Measurements from ENCODE around the gene ETV6. TPM values are rescaled to one million over a fixed set of nuclear protein-coding genes. Genes with fewer than 3 reads are reported as not detected.

ETV6 gene
- total RNA-seq, 4 donors from 2014 or later = 17.2 to 28.2 (median 19.3) TPM

DNA sequence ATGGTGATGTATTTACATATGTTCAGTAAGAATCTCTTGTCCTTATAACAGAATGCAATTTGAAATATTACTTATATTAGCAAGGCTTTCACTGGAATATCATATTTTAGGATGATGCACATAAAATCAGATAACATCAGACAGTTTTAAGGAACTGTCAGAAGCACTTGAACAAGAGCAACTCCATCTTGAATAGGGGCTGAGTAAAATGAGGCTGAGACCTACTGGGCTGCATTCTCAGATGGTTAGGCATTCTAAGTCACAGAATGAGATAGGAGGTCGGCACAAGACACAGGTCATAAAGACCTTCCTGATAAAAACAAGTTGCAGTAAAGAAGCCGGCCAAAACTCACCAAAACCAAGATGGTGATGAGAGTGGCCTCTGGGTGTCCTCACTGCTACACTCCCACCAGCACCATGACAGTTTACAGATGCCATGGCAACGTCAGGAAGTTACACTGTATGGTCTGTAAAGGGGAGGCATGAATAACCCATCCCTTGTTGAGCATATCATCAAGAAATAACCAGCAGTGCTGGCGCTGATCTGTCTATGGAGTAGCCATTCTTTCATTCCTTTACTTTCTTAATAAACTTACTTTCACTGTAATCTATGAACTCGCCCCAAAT, 27.6 kb upstream of the ETV6 start:
- TF ChIP-seq, protein P1, sequence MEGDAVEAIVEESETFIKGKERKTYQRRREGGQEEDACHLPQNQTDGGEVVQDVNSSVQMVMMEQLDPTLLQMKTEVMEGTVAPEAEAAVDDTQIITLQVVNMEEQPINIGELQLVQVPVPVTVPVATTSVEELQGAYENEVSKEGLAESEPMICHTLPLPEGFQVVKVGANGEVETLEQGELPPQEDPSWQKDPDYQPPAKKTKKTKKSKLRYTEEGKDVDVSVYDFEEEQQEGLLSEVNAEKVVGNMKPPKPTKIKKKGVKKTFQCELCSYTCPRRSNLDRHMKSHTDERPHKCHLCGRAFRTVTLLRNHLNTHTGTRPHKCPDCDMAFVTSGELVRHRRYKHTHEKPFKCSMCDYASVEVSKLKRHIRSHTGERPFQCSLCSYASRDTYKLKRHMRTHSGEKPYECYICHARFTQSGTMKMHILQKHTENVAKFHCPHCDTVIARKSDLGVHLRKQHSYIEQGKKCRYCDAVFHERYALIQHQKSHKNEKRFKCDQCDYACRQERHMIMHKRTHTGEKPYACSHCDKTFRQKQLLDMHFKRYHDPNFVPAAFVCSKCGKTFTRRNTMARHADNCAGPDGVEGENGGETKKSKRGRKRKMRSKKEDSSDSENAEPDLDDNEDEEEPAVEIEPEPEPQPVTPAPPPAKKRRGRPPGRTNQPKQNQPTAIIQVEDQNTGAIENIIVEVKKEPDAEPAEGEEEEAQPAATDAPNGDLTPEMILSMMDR (IDR thresholded peaks at IDR 0.05; ENCODE audit: low read depth) = no peak

DNA sequence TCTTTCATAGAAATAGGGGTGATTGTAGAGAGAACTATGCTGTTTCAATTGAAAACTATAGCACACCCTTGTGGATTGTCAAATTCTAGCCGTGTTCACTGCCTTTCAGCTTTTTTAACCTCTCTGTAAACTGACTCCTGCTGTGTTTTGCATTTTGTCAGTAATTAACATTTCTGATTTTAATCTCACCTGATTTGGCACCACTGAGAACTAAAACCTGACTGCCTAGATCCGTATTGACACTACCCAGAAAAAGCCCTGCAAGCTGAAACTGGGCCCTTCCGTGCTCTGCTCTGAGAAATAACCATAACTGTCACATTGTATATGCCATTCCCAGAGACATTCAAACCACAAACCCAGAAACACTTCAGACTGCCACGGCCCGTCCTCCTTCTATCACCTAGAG, 26.6 kb upstream of the ETV6 start:
- TF ChIP-seq, protein P1 (IDR thresholded peaks at IDR 0.05; ENCODE audit: low read depth) = no peak

DNA sequence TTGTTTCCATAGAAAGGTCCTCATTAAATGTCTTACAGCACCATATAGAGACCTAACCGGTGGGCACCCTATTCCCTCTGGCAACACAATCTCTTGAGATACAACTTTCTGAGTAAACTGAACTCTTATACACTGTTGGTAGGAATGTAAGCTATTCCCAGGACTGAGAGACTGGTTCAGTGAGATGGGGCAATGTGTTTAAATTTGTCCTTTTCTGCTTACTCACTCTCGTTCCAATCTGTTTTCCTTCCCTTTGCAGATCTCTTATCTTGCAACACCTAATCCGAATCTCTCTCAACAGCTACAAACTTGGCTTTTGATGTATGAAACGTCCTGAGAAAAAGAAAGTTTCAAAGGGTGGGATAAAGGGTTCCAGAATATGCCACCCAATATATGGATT, 26.1 kb upstream of the ETV6 start:
- TF ChIP-seq, protein P1 (IDR thresholded peaks at IDR 0.05; ENCODE audit: low read depth) = no peak

DNA sequence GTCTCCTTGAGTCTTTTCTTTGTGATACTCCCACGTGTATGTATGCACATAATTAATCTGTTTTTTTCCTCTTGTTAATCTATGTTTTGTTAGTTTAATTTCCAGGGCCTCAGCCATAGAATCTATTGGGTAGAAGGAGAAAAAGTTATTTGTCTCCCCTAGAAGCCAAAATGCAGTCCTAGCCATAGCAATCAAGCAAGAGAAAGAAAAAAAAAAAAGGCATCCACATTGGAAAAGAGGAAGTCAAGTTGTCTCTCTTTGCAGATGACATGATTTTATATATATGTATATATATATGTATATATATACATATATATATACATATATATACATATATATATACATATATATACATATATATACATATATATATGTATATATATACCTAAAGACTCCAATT, 25.4 kb upstream of the ETV6 start:
- TF ChIP-seq, protein P1 (IDR thresholded peaks at IDR 0.05; ENCODE audit: low read depth) = no peak

DNA sequence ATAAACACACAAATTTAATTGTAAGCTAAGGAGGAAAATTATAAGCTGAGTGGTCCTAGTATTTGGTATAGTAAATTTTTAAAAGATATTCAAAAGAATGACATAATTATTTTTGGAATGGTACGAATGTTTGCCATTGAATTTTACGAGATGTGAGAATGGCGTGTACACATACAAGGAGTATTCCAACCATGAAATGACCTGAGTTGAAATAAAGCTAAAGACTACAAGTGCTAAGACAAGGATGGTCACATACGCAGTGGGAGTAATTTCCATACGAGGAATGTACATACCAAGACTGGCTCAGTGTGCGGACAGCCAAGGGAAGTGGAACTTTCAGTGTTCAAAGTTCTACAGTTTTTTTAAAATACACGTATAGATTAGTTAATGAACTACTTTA, 21.1 kb upstream of the ETV6 start:
- TF ChIP-seq, protein P1 (IDR thresholded peaks at IDR 0.05; ENCODE audit: low read depth) = no peak

DNA sequence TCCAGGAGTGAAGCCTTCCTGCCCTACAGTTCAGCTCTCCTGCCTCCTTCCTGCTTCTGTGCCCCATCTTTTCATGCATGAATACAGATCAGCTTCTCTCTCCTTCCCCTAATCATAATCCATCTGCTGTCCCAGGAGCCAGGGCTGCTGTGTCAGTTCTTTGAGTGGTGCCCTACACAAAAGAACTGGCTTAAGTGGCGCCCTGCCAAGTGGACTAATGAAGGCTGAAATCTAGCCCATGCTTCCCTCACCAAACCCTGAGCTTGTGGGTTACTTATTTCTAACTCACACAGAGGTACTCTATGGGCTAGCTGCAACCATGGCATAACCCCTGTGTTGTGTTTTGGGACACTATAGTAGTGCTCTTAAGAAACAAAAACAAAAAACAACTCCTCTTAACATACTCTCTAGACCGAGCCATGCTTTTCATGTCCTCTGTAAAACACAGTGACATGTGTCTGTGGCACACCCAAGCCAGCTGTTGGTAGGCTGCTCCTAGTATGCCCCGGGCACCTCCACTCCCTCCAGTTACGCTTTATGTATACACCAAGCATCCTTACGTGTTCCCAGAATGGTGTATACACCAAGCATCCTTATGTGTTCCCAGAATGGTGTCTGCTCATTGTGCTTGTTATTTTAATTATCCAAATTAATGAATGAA, 19.3 kb upstream of the ETV6 start:
- TF ChIP-seq, protein P1 (IDR thresholded peaks at IDR 0.05; ENCODE audit: low read depth) = no peak

DNA sequence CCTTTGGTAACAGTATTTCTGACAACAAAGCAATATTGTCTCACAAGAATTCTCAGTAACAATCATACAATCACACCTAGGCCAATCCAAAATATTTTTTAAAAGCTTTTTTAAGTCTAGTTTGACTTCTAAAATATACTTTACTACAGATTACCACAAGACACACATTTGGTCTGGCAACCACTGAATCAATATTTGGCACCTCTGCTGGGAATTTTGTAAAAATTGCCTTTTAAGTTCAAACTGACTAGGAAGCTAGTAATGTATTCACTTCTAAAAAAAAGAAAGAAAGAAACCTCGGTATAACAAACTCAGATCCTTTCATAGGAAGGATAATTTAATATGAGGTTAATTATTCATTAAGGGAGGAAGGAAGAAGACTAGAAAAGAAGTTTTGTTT, 18.2 kb upstream of the ETV6 start:
- TF ChIP-seq, protein P1 (IDR thresholded peaks at IDR 0.05; ENCODE audit: low read depth) = no peak
